GM15510 (cell line): ENCODE measurements around the gene MDH2.

Source experiments
- POLR2A ChIP-seq: IDR thresholded peaks from 3 replicates; pipeline ENCODE4 v1.6.1; 2011; ENCODE audit warnings: borderline replicate concordance; ENCODE audit not compliant: insufficient read length; ENCODE audit errors: extremely low read depth

MDH2 gene

DNA sequence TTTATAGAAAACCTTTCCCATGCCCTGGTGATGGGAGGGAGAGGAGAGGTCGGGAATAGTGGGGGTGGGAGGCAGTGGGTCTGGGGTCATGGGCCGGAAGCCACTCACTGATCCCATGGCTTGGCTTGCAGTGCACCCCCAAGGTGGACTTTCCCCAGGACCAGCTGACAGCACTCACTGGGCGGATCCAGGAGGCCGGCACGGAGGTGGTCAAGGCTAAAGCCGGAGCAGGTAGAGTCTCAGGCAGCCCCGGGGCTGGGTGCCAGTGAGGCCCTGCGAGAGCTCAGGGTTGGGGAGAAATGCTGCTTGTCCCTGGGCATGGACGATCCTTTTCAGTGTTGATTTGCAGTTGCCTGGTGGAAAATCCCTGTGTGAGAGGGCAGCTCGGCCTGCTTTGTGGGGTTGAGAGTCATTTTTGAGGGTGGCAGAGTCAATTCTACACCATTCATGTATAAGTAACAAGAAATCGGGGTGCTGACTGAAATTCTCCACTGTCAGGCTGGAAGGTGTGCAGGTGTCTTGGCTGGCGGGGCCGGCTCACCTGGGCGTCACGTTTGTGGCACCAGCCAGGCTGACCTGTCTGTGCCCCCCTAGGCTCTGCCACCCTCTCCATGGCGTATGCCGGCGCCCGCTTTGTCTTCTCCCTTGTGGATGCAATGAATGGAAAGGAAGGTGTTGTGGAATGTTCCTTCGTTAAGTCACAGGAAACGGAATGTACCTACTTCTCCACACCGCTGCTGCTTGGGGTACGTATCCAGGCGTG lies 16.5 kb downstream of the MDH2 start:
- no peak for TF ChIP-seq POLR2A

DNA sequence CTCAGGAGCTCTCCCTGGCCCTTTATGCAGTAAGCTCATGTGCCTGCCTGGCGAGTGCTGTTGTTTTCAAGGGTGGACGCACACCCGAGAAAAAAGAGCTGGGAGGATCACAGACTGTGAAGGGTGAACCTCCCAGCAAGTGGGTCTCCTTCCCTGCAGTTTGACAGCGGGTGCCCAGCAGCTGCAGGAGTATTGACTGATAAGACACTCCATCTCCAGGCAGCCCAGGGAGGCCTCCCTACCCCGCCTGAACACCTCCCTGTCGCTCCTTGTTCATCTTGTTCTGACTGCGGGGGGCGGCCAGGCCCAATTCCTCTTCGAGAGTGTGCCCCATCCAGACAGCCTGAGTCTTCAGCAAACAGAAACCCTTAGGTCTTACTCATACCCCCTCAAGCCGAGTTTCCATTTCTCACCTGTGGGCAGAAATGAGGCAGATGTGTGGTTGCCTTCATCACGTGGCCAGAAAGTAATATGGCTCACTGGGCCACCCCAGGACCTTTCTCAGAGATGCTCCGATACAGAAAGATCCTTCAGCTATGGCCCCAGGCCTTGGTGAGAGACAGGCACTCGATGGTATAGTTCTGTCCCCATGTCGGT lies 17.2 kb downstream of the MDH2 start:
- no peak for TF ChIP-seq POLR2A

DNA sequence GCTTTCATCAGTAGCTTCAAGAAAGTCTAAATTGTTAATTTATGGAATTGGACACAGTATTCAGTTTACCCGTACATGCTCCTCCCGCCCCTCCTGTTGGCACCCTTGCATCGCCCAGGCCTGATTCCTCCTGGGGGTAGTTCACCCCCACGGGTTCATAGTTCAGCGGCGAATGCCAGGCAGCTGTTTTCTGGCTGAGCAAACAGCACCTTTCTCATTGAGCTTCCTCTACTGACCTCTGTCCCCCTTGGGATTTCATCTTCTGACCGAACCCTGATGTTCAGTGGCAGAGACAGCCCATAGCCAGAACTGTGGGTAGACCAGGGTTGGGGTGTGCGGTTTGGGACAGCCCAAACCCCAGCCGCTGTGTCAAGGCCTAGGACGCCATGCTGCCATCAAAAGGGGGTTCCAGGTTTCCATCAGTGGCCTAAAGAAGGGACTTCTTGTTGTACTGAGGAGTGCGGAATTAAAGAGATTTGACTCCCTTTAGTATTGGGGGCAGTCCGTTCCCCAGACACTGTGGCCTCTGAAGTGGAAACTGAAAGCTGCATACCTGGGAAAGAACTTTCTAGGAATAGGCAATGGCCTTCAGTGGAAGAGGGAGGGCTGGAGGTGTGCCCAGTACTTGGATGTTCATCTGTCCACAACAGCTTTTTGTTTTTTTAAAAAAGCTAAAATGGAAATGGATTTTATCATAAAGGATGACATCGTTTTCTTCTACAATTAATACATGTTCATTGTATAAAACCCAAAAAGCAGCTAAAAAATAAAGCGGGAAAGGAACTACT lies 19.0 kb downstream of the MDH2 start:
- no peak for TF ChIP-seq POLR2A

DNA sequence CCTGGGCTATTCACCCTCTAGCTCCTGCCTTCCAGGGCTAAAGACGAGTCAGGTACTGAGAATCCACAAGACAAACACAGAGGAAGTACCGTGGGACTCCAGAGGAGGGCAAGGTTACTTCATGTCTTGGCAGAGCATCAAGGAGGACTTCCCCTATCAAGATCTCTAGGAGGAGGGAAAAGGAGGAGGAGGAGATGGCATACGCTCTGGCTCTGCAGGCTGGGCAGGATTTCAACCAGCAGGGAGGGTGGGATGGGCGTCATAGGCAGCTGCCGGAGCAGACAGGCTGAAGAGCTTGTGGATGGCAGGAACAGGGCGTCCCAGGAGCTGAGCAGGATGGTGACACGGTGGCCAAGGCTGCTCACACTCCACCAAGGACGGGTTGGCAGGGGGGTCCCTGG lies 21.3 kb downstream of the MDH2 start:
- no peak for TF ChIP-seq POLR2A

DNA sequence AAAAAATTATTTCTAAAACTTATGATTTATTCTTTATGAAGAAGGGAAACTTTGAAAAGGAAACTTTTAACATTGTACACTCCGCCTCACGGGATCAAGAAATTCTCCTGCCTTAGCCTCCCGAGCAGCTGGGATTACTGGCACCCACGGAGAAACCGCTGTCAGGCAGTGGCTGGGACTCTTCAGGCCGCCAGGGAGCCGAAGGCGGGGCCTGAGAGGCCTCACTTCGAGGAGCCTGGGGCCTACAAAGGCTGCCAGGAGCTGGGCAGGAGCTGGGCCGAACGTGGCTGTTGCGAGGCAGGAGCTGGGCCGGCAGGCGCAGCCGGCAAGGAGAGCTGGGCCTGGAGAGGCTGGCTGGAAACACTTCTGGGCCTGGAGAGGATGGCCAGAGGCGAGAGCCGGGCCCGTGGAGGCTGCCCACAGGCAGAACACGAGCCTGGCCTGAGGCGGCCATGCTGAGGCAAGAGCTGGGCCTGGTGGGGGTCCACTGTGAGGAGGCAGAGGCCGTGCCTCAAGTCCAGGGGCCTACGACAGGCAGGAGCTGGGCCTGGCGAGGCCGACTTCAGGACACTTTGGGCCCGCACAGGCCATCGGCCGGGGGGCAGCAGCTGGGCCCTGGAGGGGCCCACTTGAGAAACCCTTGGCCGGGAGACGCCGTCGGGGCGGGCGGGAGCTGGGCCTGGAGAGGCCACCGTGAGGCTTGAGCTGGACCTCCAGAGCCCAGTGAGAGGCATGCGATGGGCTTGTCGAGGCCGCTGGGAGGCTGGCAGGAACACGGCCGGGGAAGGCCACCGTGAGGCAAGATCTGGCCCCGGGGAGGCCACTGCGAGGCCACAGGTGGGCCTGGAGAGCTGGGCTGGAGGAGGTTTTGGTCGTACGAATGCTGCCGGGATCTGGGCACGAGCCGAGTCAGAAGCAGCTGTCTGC lies 23.7 kb downstream of the MDH2 start:
- no peak for TF ChIP-seq POLR2A

DNA sequence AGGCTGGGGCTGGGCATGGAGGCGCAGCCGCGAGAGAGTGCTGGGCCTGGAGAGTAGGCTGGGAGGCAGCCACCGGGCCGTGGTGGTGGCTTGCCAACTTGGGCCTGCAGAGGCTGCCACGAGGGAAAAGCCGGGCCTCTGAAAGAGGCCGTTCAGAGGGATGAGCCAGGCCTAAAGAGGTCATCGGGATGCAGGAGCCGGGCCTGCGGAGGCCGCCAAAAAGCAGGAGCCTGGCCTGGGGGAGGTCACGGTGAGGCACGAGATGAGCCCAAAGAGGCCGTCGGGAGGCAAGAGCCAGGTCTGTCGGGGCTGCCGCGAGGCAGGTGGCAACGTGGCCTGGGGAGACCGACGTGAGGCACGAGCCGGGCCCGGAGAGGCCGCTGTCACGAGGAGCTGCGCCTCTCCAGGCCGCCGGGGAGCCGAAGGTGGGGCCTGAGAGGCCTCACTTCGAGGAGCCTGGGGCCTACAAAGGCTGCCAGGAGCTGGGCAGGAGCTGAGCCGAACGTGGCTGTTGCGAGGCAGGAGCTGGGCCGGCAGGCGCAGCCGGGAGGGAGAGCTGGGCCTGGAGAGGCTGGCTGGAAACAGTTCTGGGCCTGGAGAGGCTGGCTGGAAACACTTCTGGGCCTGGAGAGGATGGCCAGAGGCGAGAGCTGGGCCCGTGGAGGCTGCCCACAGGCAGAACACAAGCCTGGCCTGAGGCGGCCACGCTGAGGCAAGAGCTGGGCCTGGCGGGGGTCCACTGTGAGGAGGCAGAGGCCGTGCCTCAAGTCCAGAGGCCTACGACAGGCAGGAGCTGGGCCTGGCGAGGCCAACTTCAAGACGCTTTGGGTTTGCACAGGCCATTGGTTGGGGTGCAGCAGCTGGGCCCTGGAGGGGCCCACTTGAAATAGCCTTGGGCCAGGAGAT lies 24.6 kb downstream of the MDH2 start:
- no peak for TF ChIP-seq POLR2A

DNA sequence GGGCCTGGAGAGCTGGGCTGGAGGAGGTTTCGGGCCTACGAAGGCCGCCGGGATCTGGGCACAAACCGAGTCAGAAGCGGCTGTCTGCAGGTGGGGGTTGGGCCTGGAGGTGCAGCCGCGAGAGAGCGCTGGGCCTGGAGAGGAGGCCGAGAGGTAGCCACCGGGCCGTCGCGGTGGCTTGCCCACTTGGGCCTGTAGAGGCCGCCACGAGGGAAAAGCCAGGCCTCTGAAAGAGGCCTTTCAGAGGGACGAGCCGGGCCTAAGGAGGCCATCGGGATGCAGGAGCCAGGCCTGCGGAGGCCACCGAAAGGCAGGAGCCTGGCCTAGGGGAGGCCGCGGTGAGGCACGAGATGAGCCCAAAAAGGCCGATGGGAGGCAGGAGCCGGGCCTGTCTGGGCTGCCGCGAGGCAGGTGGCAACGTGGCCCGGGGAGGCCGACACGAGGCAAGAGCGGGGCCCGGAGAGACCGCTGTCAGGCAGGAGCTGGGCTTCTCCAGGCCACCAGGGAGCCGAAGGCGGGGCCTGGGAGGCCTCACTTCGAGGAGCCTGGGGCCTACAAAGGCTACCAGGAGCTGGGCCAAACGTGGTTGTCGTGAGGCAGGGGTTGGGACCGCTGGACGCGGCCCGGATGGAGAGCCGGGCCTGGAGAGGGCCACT lies 25.6 kb downstream of the MDH2 start:
- no peak for TF ChIP-seq POLR2A

DNA sequence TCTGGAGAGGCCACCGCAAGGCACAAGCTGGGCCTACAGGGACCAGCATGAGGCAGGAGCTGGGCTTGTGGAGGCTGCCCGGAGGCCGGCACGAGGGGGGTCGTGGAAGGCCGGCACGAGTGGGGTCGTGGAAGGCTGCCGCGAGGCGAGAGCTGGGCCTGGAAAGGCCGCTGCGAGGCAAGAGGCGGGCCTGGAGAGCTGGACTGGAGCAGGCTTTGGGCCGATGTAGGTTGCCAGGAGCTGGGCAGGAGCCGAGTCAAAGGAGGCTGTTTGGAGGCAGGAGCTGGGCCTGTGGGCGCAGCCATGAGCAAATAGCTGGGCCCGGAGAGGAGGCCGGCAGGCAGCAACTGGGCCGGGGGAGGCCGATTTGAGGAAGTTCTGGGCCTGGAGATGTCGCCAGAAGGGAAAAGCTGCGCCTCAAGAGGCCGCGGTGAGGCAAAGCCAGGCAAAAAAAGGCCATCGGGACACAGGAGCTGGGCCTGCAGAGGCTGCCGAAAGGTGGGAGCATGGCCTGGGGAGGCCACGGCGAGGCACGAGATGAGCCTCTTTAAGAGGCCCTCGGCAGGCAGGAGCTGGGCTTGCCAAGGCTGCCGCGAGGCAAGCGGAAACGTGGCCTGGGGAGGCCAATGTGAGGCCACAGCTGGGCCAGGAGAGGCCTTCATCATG lies 26.5 kb downstream of the MDH2 start:
- no peak for TF ChIP-seq POLR2A

DNA sequence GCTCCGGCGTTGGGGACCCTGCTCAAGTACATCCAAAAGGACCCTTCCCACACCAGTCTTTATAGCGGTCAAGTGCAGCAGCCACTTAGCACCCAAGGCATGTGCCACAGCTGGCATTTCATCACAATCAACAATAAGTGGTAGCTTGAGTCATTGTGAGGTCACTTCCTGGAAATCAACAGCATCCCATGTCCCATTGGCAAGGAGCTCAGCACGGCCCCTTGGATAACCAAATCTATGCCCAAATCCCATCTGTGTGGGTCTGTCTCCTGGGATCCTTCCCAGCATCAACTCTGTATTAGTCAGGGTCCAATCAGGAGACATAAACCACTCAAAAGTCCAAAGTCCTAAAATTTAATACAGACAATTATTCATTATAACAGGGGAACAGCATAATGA lies 27.1 kb downstream of the MDH2 start:
- TF ChIP-seq POLR2A: no peak

DNA sequence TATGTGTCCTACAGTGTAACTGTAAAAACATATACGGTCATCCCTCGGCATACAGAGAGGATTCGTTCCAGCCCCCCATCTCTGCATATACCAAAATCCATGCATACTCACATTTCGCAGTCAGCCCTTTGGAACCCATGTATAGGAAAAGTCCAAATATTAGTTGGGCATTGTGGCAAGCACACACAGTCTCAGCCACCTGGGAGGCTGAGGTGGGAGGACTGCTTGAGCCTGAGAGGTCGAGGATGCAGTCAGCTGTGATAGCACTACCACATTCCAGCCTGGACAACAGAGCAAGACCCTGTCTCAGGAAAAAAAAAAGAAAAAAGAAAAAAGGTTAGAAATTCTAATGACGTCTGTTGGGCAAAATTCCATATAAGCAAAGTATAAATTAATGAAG lies 29.1 kb downstream of the MDH2 start:
- TF ChIP-seq POLR2A: no peak

DNA sequence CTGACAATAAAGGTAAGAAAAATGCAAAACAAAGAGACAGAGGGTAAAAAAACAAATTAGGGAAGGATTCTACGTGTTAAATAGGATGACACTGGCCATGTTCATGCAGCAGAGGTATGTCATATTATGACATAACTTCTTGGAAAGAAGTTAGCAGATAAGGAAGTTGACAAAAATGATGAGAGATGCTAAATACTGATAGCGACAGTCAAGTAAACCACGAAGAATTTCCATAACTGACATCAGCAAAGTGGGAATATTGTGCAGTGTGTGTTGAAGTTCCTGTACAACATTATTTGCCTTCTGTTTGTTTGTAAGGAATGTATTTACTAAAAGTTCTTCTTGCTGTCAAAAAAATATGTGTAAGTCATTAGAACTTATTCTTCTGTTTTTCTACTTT lies 29.5 kb downstream of the MDH2 start:
- TF ChIP-seq POLR2A: no peak

DNA sequence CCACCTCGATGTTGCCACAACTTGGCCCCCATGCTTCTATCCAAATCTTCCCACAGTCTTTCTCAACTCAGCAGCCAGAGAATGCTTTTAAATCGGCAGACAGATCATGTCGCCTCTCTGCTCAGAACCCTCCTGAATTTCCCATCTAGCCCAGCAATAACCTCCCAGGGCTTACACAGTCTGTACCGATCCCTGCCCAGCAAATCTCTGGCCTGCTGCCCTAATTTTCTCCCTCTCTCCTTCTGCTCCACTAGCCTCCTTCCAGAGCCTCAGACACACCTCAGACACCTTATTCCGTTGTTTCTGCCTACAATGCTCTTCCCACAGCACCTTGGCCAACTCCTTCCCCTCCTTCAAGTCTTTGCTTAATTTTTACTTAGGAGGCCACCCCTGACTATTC lies 32.3 kb downstream of the MDH2 start:
- no peak for TF ChIP-seq POLR2A

DNA sequence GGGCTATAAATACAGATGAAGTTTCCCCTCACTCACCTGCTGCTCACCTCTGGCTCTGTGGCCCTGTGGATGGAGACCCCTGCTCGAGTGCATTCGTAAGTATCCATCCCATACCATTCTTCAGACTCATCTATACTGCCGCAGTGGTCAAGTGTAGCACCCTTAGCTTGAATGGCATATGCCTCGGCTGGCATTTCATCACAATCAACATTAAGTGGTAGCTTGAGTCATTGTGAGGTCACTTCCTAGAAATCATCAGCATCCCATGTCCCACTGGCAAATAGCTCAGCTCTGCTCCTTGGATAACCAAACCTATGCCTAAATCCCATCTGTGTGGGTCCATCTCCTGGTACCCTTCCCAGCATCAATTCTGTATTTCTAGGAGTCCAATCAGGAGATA lies 38.2 kb downstream of the MDH2 start:
- no peak for TF ChIP-seq POLR2A

DNA sequence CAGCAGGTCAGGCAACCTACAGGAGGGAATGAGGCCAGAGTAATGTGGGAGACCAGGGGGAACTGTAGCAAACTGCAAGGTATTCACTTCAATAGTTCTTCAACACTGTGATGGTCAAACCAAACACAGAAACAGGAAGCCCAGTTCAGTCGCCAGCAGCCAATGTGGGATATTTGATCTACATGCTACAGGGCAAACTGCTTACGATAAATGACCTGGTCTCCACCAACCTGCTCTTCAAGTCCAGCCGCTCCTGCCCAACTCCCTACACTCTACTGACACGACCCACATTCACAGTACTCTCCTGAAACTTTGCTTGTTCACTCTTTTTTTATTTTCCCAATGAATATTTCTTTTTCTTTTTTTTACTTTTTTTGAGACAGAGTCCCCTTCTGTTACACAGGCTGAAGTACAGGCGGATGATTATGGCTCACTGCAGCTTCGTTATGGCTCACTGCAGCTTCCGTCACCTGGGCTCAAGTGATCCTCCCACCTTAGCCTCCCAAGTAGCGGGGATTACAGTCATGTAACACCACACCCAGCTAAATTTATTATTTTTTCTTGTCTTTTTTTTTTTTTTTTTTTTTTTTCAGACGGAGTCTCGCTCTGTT lies 42.1 kb downstream of the MDH2 start:
- TF ChIP-seq POLR2A: no peak
